BLaER1 (cell line): ENCODE data around the gene PRKCE.
A peak's percentile ranks its signal among the peaks of the same experiment; 100 is the strongest.

Experiments used
- H3K27ac ChIP-seq: shearing (Covaris generic); formaldehyde crosslinking; 2 replicates; pipeline ENCODE4 v1.8.1; 2022
- H3K27me3 ChIP-seq: shearing (Covaris generic); formaldehyde crosslinking; 2 replicates; pipeline ENCODE4 v1.8.1; 2022
- H3K36me3 ChIP-seq: shearing (Covaris generic); formaldehyde crosslinking; 2 replicates; pipeline ENCODE4 v1.8.1; 2022
- H3K4me1 ChIP-seq: shearing (Covaris generic); formaldehyde crosslinking; 2 replicates; pipeline ENCODE4 v1.8.1; 2022
- H3K4me2 ChIP-seq: shearing (Covaris generic); formaldehyde crosslinking; 2 replicates; pipeline ENCODE4 v1.8.1; 2022
- H3K4me3 ChIP-seq: shearing (Covaris generic); formaldehyde crosslinking; 2 replicates; pipeline ENCODE4 v1.8.1; 2022
- H3K9ac ChIP-seq: shearing (Covaris generic); formaldehyde crosslinking; 2 replicates; pipeline ENCODE4 v1.8.1; 2022
- H3K9me3 ChIP-seq: shearing (Covaris generic); formaldehyde crosslinking; 2 replicates; pipeline ENCODE4 v1.8.1; 2022
- H4K20me1 ChIP-seq: shearing (Covaris generic); formaldehyde crosslinking; 2 replicates; pipeline ENCODE4 v1.8.1; 2022
- Cebpa-rat ChIP-seq: shearing (Covaris generic); IDR thresholded peaks from 2 replicates; pipeline ENCODE4 v1.8.1; 2022

The PRKCE gene

DNA sequence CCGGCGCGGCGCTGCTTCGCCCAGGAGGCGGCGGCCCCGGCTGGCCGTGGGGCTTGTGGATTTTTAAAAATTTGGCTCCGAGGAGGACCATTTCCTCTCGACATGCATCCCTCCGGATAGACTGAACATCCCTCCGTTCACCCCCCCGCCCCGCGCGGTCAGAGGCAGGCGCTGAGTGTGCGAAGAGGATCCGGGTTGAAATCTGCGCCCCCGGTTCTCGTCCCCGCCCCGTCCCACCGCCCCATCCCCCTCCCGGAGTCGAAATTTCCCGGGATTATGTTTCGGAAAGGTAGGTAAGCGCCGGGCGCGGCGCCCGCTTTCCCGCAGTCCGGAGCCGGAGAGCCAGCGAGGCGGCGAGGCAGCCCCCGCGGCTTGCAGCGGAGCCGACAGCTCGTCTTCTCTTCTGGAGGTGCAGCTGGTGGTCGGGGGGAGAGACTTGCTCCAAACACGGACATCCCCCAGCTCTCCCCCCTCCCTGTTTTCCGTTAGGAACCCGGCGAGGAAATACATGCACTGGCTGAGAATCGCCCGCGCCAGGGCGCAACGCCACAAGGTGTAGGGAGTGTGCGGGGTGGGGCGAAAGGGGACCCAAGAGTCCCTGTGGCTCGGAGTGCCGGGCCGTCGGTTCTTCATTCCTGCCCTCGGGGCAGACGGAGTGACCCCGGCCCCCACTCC lies at the start of gene PRKCE:
Gene PRKCE (plus strand): TSS at position 261 of the 675 bp plus-strand sequence.
- Histone ChIP-seq H3K36me3 (peaks cover 23% of the 10 kb centered on the region), H3K4me2 (peak within 1 kb of the TSS; percentile 91), H3K9ac (peak within 1 kb of the TSS; percentile 94), H3K27ac (peak within 1 kb of the TSS; percentile 92), H3K4me1 (peaks cover 61% of the 10 kb centered on the region), H3K4me3 (peak within 1 kb of the TSS; percentile 91), H3K27me3 (no peaks in the 10 kb centered on the region), H4K20me1 (peaks cover 59% of the 10 kb centered on the region), H3K9me3 (no peaks in the 10 kb centered on the region)
- no peak for TF ChIP-seq Cebpa-rat

DNA sequence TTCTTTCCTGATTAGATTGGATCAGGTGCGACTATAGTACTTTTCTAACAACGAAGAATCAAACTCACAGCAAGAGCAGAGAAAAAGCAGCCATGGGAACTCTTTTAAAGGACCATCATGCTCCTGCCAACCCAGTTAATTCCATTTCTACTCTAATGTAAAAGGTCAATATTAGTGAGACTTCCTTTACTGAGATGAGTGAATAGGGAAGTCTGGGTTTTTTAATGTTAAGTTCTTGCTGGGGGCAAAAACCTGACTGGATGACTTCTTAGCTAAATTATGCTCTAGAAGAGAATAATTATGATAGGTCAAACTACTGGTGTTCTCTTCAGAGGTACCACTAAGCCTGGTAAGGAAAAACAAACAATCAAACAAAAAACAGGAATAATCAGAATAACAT lies 48.9 kb upstream of the PRKCE start:
- Histone ChIP-seq H3K4me1 (0 out of 2 replicates have a peak, but pooled peaks cover 3% of the 10 kb centered on the region), H3K9me3 (no peaks in the 10 kb centered on the region), H3K9ac (no peak overlapping the region), H4K20me1 (no peaks in the 10 kb centered on the region), H3K4me2 (no peak overlapping the region), H3K4me3 (no peak overlapping the region), H3K27me3 (no peaks in the 10 kb centered on the region), H3K27ac (no peak overlapping the region), H3K36me3 (peaks cover 59% of the 10 kb centered on the region)
- TF ChIP-seq Cebpa-rat: no peak

DNA sequence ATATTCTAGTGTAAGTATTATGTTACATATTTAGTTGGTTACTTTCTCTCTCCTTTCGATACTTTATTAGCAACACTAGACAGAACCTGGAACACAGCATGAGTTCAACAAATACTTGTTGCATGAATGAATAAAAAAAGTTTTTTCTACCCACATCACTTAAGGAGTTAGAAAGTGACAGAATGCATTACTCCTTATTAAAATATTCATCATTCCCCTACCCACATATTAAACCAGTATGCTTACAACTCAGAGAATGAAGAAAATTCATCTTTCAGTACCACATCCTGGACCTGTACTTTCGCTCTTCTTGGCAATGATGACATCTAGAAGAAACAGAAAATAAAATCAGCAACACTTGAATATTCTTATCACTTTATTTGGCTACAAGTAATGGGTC lies 46.4 kb upstream of the PRKCE start:
- Histone ChIP-seq H3K36me3 (peaks cover 39% of the 10 kb centered on the region), H4K20me1 (no peaks in the 10 kb centered on the region), H3K4me1 (peaks cover 10% of the 10 kb centered on the region), H3K27ac (no peak overlapping the region), H3K9me3 (no peaks in the 10 kb centered on the region), H3K27me3 (no peaks in the 10 kb centered on the region), H3K4me2 (no peak overlapping the region), H3K4me3 (no peak overlapping the region), H3K9ac (no peak overlapping the region)
- no peak for TF ChIP-seq Cebpa-rat

DNA sequence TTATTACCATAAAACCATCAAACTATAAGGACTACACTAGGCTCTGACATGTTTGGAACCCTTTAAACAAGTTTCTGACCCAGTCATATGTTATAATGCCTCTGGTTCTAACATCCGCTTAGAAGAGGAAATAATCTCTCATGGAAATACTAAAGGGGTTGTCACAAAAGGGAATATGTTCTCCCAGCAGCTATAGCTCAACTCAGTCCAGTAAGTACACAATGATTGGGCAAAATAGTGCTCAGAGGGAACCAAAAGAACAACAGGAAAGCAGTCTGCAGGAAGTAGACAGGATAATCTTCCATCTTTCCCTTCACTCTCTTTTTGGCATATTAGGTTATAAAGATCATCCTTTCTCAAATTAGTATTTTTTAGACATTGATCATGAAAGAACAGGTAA lies 44.7 kb upstream of the PRKCE start:
- TF ChIP-seq Cebpa-rat: no peak
- no peak overlapping the region for H3K4me3 ChIP-seq
- peaks cover 19% of the 10 kb centered on the region for H3K4me1 ChIP-seq
- no peak overlapping the region for H3K27ac ChIP-seq
- H3K9me3 ChIP-seq: no peaks in the 10 kb centered on the region
- H3K9ac ChIP-seq: no peak overlapping the region
- no peaks in the 10 kb centered on the region for H4K20me1 ChIP-seq
- H3K36me3 ChIP-seq: peaks cover 23% of the 10 kb centered on the region
- H3K4me2 ChIP-seq: no peak overlapping the region
- H3K27me3 ChIP-seq: no peaks in the 10 kb centered on the region

DNA sequence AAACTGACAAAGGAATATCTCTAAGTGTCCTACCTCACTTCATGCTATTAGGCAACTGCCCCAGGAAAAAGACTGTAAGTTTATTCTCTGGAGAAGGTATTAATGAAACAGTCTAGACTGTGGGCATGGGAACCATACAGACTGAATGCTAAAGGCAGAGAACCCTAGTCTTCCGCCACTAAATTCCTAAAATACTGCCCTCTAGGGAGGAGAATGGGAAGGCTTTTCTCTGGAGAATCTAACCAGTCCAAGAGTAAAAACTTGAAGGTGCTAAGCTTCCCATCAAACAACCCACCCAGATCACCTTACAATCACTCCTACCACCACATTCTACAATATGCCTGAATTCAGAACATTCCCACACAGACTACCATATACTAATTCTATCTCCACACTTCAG lies 43.8 kb upstream of the PRKCE start:
- H3K9me3 ChIP-seq: no peaks in the 10 kb centered on the region
- no peak for TF ChIP-seq Cebpa-rat
- H3K36me3 ChIP-seq: peaks cover 18% of the 10 kb centered on the region
- H3K27me3 ChIP-seq: no peaks in the 10 kb centered on the region
- H3K4me3 ChIP-seq: no peak overlapping the region
- peaks cover 28% of the 10 kb centered on the region for H3K4me1 ChIP-seq
- no peak overlapping the region for H3K4me2 ChIP-seq
- H3K27ac ChIP-seq: no peak overlapping the region
- H3K9ac ChIP-seq: no peak overlapping the region
- no peaks in the 10 kb centered on the region for H4K20me1 ChIP-seq

DNA sequence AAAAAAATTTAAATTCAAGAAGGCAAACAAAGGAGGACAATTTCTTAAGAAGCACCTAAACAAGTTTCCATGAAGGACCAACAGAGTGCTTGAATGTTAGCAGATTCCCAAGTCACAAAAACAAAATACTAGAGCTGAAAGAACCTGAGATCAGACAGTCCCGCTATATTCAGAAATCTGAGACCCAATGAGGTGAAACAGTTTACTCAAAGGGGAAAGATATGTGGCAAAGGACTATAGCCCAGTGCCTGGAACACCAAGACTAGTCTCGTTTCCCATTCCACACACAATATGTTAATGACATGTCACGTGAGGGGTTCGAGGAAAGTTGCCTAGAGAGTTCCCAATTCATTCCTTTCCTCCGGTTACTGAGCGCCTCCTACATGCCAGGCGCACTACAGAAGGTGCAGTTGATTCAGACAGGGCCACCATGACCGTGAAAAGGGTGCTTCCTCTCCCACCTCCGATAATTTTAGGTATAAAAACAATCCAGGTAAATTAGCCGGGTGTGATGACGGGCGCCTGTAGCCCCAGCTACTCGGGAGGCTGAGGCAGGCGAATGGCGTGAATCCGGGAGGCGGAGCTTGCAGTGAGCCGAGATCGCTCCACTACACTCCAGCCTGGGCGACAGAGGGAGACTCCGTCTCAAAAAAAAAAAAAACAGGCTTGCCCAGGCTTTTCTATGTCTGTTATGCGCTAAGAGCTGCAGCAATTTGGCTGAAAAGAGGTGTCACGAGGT lies 41.0 kb upstream of the PRKCE start:
- Histone ChIP-seq H3K27me3 (no peaks in the 10 kb centered on the region), H3K36me3 (no peaks in the 10 kb centered on the region), H3K9ac (peak overlapping the region; percentile 79), H3K4me1 (peaks cover 31% of the 10 kb centered on the region), H3K4me2 (peak overlapping the region; percentile 91), H3K4me3 (peak overlapping the region; percentile 78), H3K27ac (peak overlapping the region; percentile 79), H3K9me3 (no peaks in the 10 kb centered on the region), H4K20me1 (no peaks in the 10 kb centered on the region)
- TF ChIP-seq Cebpa-rat: no peak

DNA sequence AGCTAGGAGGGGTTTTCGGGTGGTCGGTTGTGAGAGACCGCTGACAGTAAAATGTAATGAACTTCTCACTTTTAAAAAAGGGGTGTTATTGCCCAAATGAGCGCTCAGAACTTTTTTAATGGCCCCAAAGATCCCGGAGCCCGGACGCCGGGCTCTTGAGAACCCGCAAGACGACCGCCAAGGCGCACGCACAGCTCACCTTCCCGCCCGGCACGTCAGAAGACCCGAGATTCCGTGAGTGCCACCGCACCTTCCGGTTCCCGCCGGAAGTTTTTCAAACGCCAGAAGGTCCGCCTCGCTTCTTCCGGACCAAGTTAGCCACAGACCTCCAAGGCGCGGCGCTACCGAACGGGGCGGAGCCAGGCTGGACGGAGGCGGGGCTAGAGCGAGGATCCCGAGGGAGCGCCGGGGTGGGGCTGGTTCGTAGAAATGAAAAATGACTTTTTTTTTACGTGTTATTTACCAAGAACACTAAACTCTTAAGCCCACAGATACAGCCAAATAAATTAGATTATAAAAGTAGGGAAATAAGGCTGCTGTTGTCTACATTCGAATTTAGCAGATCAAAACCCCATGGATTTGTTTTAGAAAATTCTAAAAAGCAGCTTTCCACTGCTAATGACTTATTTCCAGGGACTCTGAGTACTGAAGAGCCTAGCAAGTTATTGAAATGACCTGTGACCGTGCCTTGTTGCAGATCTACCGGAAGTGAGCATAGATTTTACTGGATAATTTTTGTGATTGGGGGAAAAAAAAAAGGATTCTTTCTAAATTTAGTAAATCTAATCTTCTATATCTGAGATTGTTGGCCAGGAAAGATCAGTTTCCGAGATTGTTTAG lies 40.2 kb upstream of the PRKCE start, which contains the start of gene SRBD1:
Gene SRBD1 (minus strand): TSS at position 248 of the 840 bp plus-strand sequence. CDS start 5,826 bp downstream, outside the sequence.
- Histone ChIP-seq H3K27ac (peak within 1 kb of the TSS; percentile 79), H3K27me3 (no peaks in the 10 kb centered on the region), H3K4me2 (peak within 1 kb of the TSS; percentile 91), H3K9me3 (no peaks in the 10 kb centered on the region), H3K4me1 (peaks cover 31% of the 10 kb centered on the region), H3K36me3 (no peaks in the 10 kb centered on the region), H3K4me3 (peak within 1 kb of the TSS; percentile 78), H3K9ac (peak within 1 kb of the TSS; percentile 79), H4K20me1 (no peaks in the 10 kb centered on the region)
- TF ChIP-seq Cebpa-rat: no peak

DNA sequence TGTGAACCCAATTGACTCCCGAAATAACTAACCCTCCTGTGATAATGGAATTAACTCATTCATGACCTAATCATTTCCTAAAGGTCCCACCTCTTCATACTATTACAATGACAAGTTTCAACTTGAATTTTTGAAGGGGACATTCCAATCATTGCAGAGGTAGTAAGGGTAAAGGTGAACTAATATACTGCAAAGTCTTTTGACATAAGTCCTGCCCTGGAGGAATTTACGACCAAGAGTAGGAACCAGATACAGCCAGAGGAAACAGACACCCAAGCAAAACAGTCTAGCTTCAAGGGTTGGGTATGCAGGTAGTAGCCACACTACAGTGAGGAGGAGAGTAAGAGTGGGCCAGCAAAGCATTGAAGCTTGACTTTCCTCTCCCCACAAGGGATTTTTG lies 39.2 kb upstream of the PRKCE start:
- Histone ChIP-seq H3K9ac (no peak overlapping the region), H4K20me1 (no peaks in the 10 kb centered on the region), H3K9me3 (no peaks in the 10 kb centered on the region), H3K27ac (0 out of 2 replicates have a peak overlapping the region, but pooled peaks have one; percentile 6), H3K4me1 (peaks cover 31% of the 10 kb centered on the region), H3K27me3 (no peaks in the 10 kb centered on the region), H3K36me3 (no peaks in the 10 kb centered on the region), H3K4me2 (peak overlapping the region; percentile 91), H3K4me3 (no peak overlapping the region)
- TF ChIP-seq Cebpa-rat: no peak

DNA sequence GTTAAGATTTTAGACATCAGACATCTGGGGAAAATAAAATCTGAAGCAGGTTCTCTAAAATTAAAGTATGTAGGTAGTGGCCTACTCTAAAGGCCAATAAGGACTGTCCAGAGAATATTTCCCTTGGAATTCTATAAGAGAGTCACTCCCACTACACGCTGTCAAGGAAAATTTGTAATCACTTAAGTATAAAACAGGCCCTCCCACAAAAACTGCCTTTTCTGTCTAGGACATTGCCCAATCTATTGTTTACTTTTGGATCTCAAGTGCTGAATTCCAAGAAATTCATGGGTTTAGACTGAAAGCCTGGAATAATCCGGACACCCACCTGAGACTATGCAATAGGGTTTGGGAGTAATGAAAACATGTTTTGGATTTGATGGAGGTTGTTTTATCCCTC lies 38.7 kb upstream of the PRKCE start:
- H3K4me2 ChIP-seq: peak overlapping the region; percentile 91
- H3K9ac ChIP-seq: no peak overlapping the region
- H4K20me1 ChIP-seq: no peaks in the 10 kb centered on the region
- no peak overlapping the region for H3K4me3 ChIP-seq
- H3K36me3 ChIP-seq: no peaks in the 10 kb centered on the region
- H3K27ac ChIP-seq: 0 out of 2 replicates have a peak overlapping the region, but pooled peaks have one; percentile 6
- TF ChIP-seq Cebpa-rat: no peak
- no peaks in the 10 kb centered on the region for H3K27me3 ChIP-seq
- peaks cover 31% of the 10 kb centered on the region for H3K4me1 ChIP-seq
- H3K9me3 ChIP-seq: no peaks in the 10 kb centered on the region
